Ovary (tissue), 3 donors: ENCODE data around the gene SERPINB8.

ENCODE experiments used
- CTCF ChIP-seq, 3 donors: fragments of 450-650 bp in 2 of 3; fragments of 200-600 bp in 1 of 3; IDR thresholded peaks; one replicate each; pipeline versions ENCODE4 v1.5.1 to v1.8.0; 2016 to 2022; ENCODE audit warnings: antibody characterized with exemption in 3 of 3, mild to moderate bottlenecking in 1 of 3
- EP300 ChIP-seq: sonication (generic); formaldehyde crosslinking; IDR thresholded peaks from one replicate; pipeline ENCODE4 v1.6.1; 2017; ENCODE audit warnings: antibody characterized with exemption
- POLR2A ChIP-seq: fragments of 450-650 bp; IDR thresholded peaks from one replicate; pipeline ENCODE4 v1.6.1; 2017; ENCODE audit warnings: antibody characterized with exemption, mild to moderate bottlenecking, moderate library complexity
- donor health status: DM: no; HTN: no; CAD: no.

- no peak for TF ChIP-seq CTCF (IDR thresholded peaks at IDR 0.05)
- no peak for TF ChIP-seq EP300
- TF ChIP-seq POLR2A, result no peak
These were observed 56.5 kb downstream of the SERPINB8 start for GRCh38 chr18:64026350-64026749.
